GM06990 (cell line): ENCODE data around the gene ADAM10.

ENCODE experiments used
- DNase-seq: peaks from one replicate; pipeline ENCODE4 v3.0.0-alpha.2; 2011; ENCODE audit not compliant: insufficient read length; ENCODE audit errors: extremely low read depth
- H3K27me3 ChIP-seq: replicated peaks from 2 replicates; pipeline ENCODE4 v1.6.0; 2011; ENCODE audit warnings: low read length; ENCODE audit not compliant: control insufficient read depth, insufficient read depth
- H3K36me3 ChIP-seq: 2 replicates; pipeline ENCODE4 v1.5.1; 2011; ENCODE audit warnings: low read length; ENCODE audit not compliant: control insufficient read depth, insufficient read depth
- H3K4me3 ChIP-seq: replicated peaks from 2 replicates; pipeline ENCODE4 v1.5.1; 2011; ENCODE audit warnings: low read depth, mild to moderate bottlenecking, control low read depth, low read length
- CTCF ChIP-seq: IDR thresholded peaks from 2 replicates; pipeline ENCODE4 v1.5.1; 2011; ENCODE audit warnings: low read length, control low read depth, mild to moderate bottlenecking, inconsistent platforms; ENCODE audit not compliant: insufficient read depth, poor library complexity, severe bottlenecking

Gene ADAM10

GRCh38 chr15:58785355-58785754, 35.8 kb upstream of the ADAM10 start:
- H3K36me3 ChIP-seq = no peaks in the 10 kb centered on the region

GRCh38 chr15:58779554-58779953, 30.0 kb upstream of the ADAM10 start:
- Histone ChIP-seq H3K36me3 (no peaks in the 10 kb centered on the region), H3K27me3 (no peaks in the 10 kb centered on the region), H3K4me3 (no peak overlapping the region)
- no peak for DNase-seq
- TF ChIP-seq CTCF = no peak

More at GRCh38 chr15:58785355-58785754, 35.8 kb upstream of the ADAM10 start:
- Histone ChIP-seq H3K4me3 (no peak overlapping the region), H3K27me3 (no peaks in the 10 kb centered on the region)
- DNase-seq = no peak
- TF ChIP-seq CTCF = no peak

DNA sequence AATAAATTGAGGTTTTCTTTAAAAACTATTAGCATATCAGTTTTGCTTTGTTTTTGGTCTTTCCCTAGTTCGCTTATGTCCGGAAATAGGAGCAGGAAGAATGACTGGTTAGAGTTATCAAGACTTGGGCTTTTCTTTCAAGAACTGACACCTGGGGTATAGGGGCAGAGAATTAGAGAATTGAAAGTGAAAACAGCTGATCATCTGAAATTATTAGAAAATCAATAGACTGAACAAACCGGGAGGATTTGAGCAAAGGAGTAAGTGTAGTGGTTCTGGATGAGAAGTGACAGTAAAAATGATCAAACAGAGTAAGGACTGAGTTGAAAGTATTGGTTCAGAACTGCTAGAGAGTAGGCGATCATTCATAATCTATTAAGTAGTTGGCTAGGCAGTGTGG, 27.6 kb upstream of the ADAM10 start:
- DNase-seq = no peak
- no peaks in the 10 kb centered on the region for H3K27me3 ChIP-seq
- H3K4me3 ChIP-seq = peak overlapping the region; percentile 14; the same call in 1 of the 2 replicates
- no peak for TF ChIP-seq CTCF
- no peaks in the 10 kb centered on the region for H3K36me3 ChIP-seq

DNA sequence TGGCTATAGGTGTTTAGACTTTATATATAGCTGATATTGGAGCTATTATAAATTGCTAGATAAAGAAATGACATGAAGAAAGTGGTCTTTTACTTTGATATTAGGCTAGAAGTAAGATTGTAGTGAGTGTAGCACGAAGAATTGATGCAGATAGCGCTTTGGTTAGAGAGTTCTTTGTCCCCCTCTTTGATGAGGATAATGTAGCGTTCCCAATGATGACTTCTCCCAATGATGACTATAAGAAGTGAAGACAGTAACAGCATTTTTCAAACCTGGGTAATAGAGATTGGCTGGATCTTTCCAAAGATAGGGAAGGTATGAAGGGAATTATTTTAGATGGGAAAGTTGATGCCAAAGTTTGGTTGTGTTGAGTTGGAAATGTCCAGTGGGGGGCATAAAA, 25.9 kb upstream of the ADAM10 start:
- no peak for DNase-seq

GRCh38 chr15:58773024-58773423, 23.5 kb upstream of the ADAM10 start:
- no peaks in the 10 kb centered on the region for H3K27me3 ChIP-seq
- TF ChIP-seq CTCF = no peak
- H3K36me3 ChIP-seq = no peaks in the 10 kb centered on the region
- DNase-seq = no peak
- peak overlapping the region; percentile 93 for H3K4me3 ChIP-seq

More for the DNA sequence above, 25.9 kb upstream of the ADAM10 start:
- Histone ChIP-seq H3K27me3 (no peaks in the 10 kb centered on the region), H3K4me3 (no peak overlapping the region), H3K36me3 (no peaks in the 10 kb centered on the region)
- TF ChIP-seq CTCF = no peak

- no peak for DNase-seq
- Histone ChIP-seq H3K4me3 (peak overlapping the region; percentile 93), H3K36me3 (no peaks in the 10 kb centered on the region), H3K27me3 (no peaks in the 10 kb centered on the region)
- TF ChIP-seq CTCF = no peak
These were observed 22.2 kb upstream of the ADAM10 start for GRCh38 chr15:58771621-58772250.
